ENCODE data around the gene KCNQ1OT1. TPM values are rescaled to one million over a fixed set of nuclear protein-coding genes. Genes with fewer than 3 reads are reported as not detected.

Gene KCNQ1OT1
- total RNA-seq, 1 experiment from 2014 or later = 2.4 TPM

- no peak for ATAC-seq
- H3K4me3 Mint-ChIP-seq = no peak overlapping the region
- H3K9me3 Mint-ChIP-seq = no peaks in the 10 kb centered on the region
- TF ChIP-seq ATF3 (CRISPR knock-in tag; conservative IDR thresholded peaks at IDR 0.05) (no peak), EMX1 (CRISPR knock-in tag; IDR thresholded peaks at IDR 0.05) (no peak), ZMAT4 (CRISPR knock-in tag; IDR thresholded peaks at IDR 0.05) (no peak), ZNF396 (CRISPR knock-in tag; IDR thresholded peaks at IDR 0.05; ENCODE audit: borderline replicate concordance) (no peak), MYBL2 (CRISPR knock-in tag; IDR thresholded peaks at IDR 0.05) (no peak), SP1 (CRISPR knock-in tag; conservative IDR thresholded peaks at IDR 0.05) (no peak), ZNF263 (CRISPR knock-in tag; IDR thresholded peaks at IDR 0.05; ENCODE audit: low read depth) (no peak), RORB (CRISPR knock-in tag; IDR thresholded peaks at IDR 0.05) (no peak), GABPB1 (CRISPR knock-in tag; IDR thresholded peaks at IDR 0.05) (no peak), CDX4 (CRISPR knock-in tag; IDR thresholded peaks at IDR 0.05; ENCODE audit: borderline replicate concordance) (no peak), ZNF671 (CRISPR knock-in tag; IDR thresholded peaks at IDR 0.05) (no peak), ERG (CRISPR knock-in tag; IDR thresholded peaks at IDR 0.05) (no peak), PRRX2 (CRISPR knock-in tag; IDR thresholded peaks at IDR 0.05) (no peak), ZNF281 (CRISPR knock-in tag; IDR thresholded peaks at IDR 0.05) (no peak), AR (CRISPR knock-in tag; IDR thresholded peaks at IDR 0.05) (no peak), SMAD3 (CRISPR knock-in tag; IDR thresholded peaks at IDR 0.05; ENCODE audit: borderline replicate concordance) (no peak), CREM (CRISPR knock-in tag; IDR thresholded peaks at IDR 0.05) (no peak), NR2C2 (CRISPR knock-in tag; IDR thresholded peaks at IDR 0.05) (no peak), KAT7 (CRISPR knock-in tag; IDR thresholded peaks at IDR 0.05; ENCODE audit: borderline replicate concordance) (no peak), NFE2L1 (CRISPR knock-in tag; IDR thresholded peaks at IDR 0.05) (no peak)
- H3K27ac Mint-ChIP-seq = no peak overlapping the region
- DNase-seq (ENCODE audit: low spot score) = no peak
- ChIA-PET CTCF (interaction anchor here (1.0 to 1.5 kb wide), 3 partner anchors 19 to 209 kb away, joined by 3 to 4 read pairs (median 3); no protein-coding TSS in a partner anchor), POLR2A (no interaction called here)
- no peaks in the 10 kb centered on the region for H3K27me3 Mint-ChIP-seq (ENCODE audit: low read depth)
- no peaks in the 10 kb centered on the region; the same call in 1 of the 2 replicates for H3K36me3 Mint-ChIP-seq
- H3K4me1 Mint-ChIP-seq = peaks cover 63% of the 10 kb centered on the region
Observed at GRCh38 chr11:2683806-2684205, 16.0 kb downstream of the KCNQ1OT1 start.
